H1 (cell line): ENCODE results near the gene LSG1. TPM values are rescaled to one million over a fixed set of nuclear protein-coding genes. Genes with fewer than 3 reads are reported as not detected.

Experiments used
- CTCF ChIA-PET: fragments of 300-600 bp; sonication (Branson Sonifier 250); formaldehyde crosslinking; loops from one replicate; lab custom pipeline; 2021; ENCODE audit not compliant: partially characterized antibody; lab: Charles Lee
- POLR2A ChIA-PET: fragments of 300-600 bp; sonication (Branson Sonifier 250); formaldehyde crosslinking; loops from one replicate; lab custom pipeline; 2021; ENCODE audit warnings: inconsistent platforms; ENCODE audit not compliant: partially characterized antibody; lab: Charles Lee
- DNase-seq, 2 experiments: peaks; one replicate each; pipeline versions ENCODE4 v3.0.0 to v3.0.0-alpha.2; 2010 to 2022; ENCODE audit warnings: low spot score in 2 of 2, low read depth in 1 of 2, mixed read lengths in 1 of 2
- FAIRE-seq: peaks from 2 replicates; lab custom pipeline; 2011; peaks lifted over from hg19 to GRCh38; lab: Jason Lieb, UNC
- H2AFZ ChIP-seq: 2 replicates; pipeline ENCODE4 v1.8.1; 2012; ENCODE audit warnings: low read length, inconsistent platforms
- H2AK5ac ChIP-seq: 2 replicates; pipeline ENCODE4 v1.6.1; 2013; ENCODE audit warnings: low read depth, low read length
- H2BK120ac ChIP-seq: replicated peaks from 2 replicates; pipeline ENCODE3; 2013; ENCODE audit warnings: low read depth, low read length, inconsistent platforms
- H2BK12ac ChIP-seq: 2 replicates; pipeline ENCODE4 v1.6.1; 2013; ENCODE audit warnings: low read depth, low read length
- H2BK15ac ChIP-seq: 2 replicates; pipeline ENCODE4 v1.6.1; 2013; ENCODE audit warnings: low read length
- H2BK20ac ChIP-seq: 2 replicates; pipeline ENCODE4 v1.6.1; 2013; ENCODE audit warnings: low read length
- H2BK5ac ChIP-seq: 2 replicates; pipeline ENCODE4 v1.6.1; 2013; ENCODE audit warnings: low read depth, low read length
- H3K14ac ChIP-seq: 2 replicates; pipeline ENCODE4 v1.6.1; 2013; ENCODE audit warnings: inconsistent platforms; ENCODE audit not compliant: insufficient read length
- H3K18ac ChIP-seq: 2 replicates; pipeline ENCODE4 v1.6.1; 2013; ENCODE audit warnings: low read length; ENCODE audit errors: extremely low read depth
- H3K23ac ChIP-seq: 2 replicates; pipeline ENCODE4 v1.6.1; 2013; ENCODE audit warnings: inconsistent platforms; ENCODE audit not compliant: insufficient read length
- H3K23me2 ChIP-seq: 2 replicates; pipeline ENCODE4 v1.6.1; 2013; ENCODE audit warnings: low read depth, low read length
- H3K27ac ChIP-seq: 2 replicates; pipeline ENCODE4 v1.6.1; 2011; ENCODE audit warnings: low read depth, low read length, inconsistent platforms
- H3K27me3 ChIP-seq, 4 experiments: replicated peaks in 1 of 4; 1 replicate in 1 of 4; 2 replicates in 3 of 4; pipeline versions ENCODE4 v1.6.1 to v1.8.1; 2011 to 2013; ENCODE audit warnings: low read length in 3 of 4, mild to moderate bottlenecking in 3 of 4, inconsistent platforms in 2 of 4, mixed read lengths in 2 of 4, moderate library complexity in 1 of 4; ENCODE audit not compliant: control insufficient read depth in 3 of 4, insufficient read depth in 3 of 4; ENCODE audit errors: extremely low read depth in 1 of 4
- H3K36me3 ChIP-seq, 4 experiments: 2 replicates each; pipeline versions ENCODE4 v1.6.1 to v1.8.1; 2011 to 2013; ENCODE audit warnings: mild to moderate bottlenecking in 4 of 4, low read length in 3 of 4, moderate library complexity in 2 of 4, control low read depth in 1 of 4, inconsistent platforms in 1 of 4; ENCODE audit not compliant: insufficient read depth in 4 of 4, control insufficient read depth in 2 of 4
- H3K4ac ChIP-seq: replicated peaks from 2 replicates; pipeline ENCODE3; 2013; ENCODE audit warnings: low read length, low read depth, mixed read lengths, inconsistent platforms; ENCODE audit not compliant: insufficient read length
- H3K4me1 ChIP-seq, 4 experiments: replicated peaks in 1 of 4; 1 replicate in 1 of 4; 2 replicates in 3 of 4; pipeline versions ENCODE4 v1.6.1 to v1.8.1; 2011 to 2013; ENCODE audit warnings: low read length in 3 of 4, inconsistent platforms in 2 of 4, mixed read lengths in 1 of 4; ENCODE audit not compliant: insufficient read depth in 4 of 4, control insufficient read depth in 3 of 4
- H3K4me2 ChIP-seq, 2 experiments: 2 replicates each; pipeline versions ENCODE4 v1.6.1 to v1.8.1; 2011 to 2013; ENCODE audit warnings: low read depth in 2 of 2, low read length in 2 of 2, control low read depth in 1 of 2, inconsistent platforms in 1 of 2, mild to moderate bottlenecking in 1 of 2; ENCODE audit not compliant: insufficient read depth in 1 of 2
- H3K4me3 ChIP-seq, 4 experiments: fragments of 200-600, 300-600 bp in 1 of 4; sonication (generic), shearing (Covaris generic), sonication (Bioruptor Twin) in 1 of 4; 2 replicates each; pipeline versions ENCODE4 v1.5.1 to v1.8.1; 2011 to 2016; ENCODE audit warnings: low read length in 4 of 4, low read depth in 3 of 4, control low read depth in 2 of 4, inconsistent platforms in 2 of 4, mild to moderate bottlenecking in 2 of 4, mixed read lengths in 1 of 4, moderate library complexity in 1 of 4; ENCODE audit not compliant: insufficient read depth in 2 of 4; ENCODE audit errors: extremely low read depth in 1 of 4
- H3K56ac ChIP-seq: replicated peaks from 2 replicates; pipeline ENCODE3; 2013; ENCODE audit warnings: low read depth, mild to moderate bottlenecking, mixed read lengths, low read length, inconsistent platforms; ENCODE audit not compliant: insufficient read length
- H3K79me1 ChIP-seq: 2 replicates; pipeline ENCODE4 v1.6.1; 2013; ENCODE audit warnings: low read depth, low read length, control low read depth
- H3K79me2 ChIP-seq, 2 experiments: 2 replicates each; pipeline versions ENCODE4 v1.6.1 to v1.8.1; 2012 to 2013; ENCODE audit warnings: low read length in 2 of 2, mild to moderate bottlenecking in 2 of 2, inconsistent platforms in 1 of 2; ENCODE audit not compliant: insufficient read depth in 2 of 2, control insufficient read depth in 1 of 2
- H3K9ac ChIP-seq, 4 experiments: replicated peaks in 1 of 4; 1 replicate in 1 of 4; 2 replicates in 3 of 4; pipeline versions ENCODE4 v1.6.1 to v1.8.1; 2011 to 2013; ENCODE audit warnings: low read depth in 3 of 4, low read length in 3 of 4, control low read depth in 2 of 4, mild to moderate bottlenecking in 2 of 4, moderate library complexity in 2 of 4, inconsistent platforms in 1 of 4; ENCODE audit errors: extremely low read depth in 1 of 4
- H3K9me3 ChIP-seq, 2 experiments: 2 replicates each; pipeline versions ENCODE4 v1.6.1 to v1.8.1; 2012 to 2013; ENCODE audit warnings: mild to moderate bottlenecking in 2 of 2, moderate library complexity in 2 of 2, control low read depth in 1 of 2, inconsistent platforms in 1 of 2, low read depth in 1 of 2, low read length in 1 of 2, mixed read lengths in 1 of 2; ENCODE audit not compliant: insufficient read depth in 2 of 2
- H4K20me1 ChIP-seq, 2 experiments: replicated peaks in 1 of 2; 2 replicates each; pipeline versions ENCODE3 to v1.8.1; 2011 to 2013; ENCODE audit warnings: inconsistent platforms in 2 of 2, low read length in 2 of 2, mild to moderate bottlenecking in 1 of 2; ENCODE audit not compliant: insufficient read depth in 2 of 2, control insufficient read depth in 1 of 2
- H4K5ac ChIP-seq: 2 replicates; pipeline ENCODE4 v1.6.1; 2013; ENCODE audit warnings: low read length, low read depth, mixed read lengths, inconsistent platforms; ENCODE audit not compliant: insufficient read length
- H4K8ac ChIP-seq: 2 replicates; pipeline ENCODE4 v1.8.0; 2013; ENCODE audit warnings: mild to moderate bottlenecking, moderate library complexity, low read length, inconsistent platforms; ENCODE audit not compliant: insufficient read depth; ENCODE audit errors: extremely low read depth
- H4K91ac ChIP-seq: replicated peaks from 2 replicates; pipeline ENCODE3; 2013; ENCODE audit warnings: low read length, mixed read lengths, inconsistent platforms; ENCODE audit not compliant: insufficient read length
- ATF3 ChIP-seq: IDR thresholded peaks from 2 replicates; pipeline ENCODE4 v1.6.1; 2011; ENCODE audit warnings: low read depth, mild to moderate bottlenecking, low read length; ENCODE audit not compliant: insufficient read depth
- CEBPB ChIP-seq: IDR thresholded peaks from 2 replicates; pipeline ENCODE4 v1.6.1; 2012; ENCODE audit warnings: low read depth, low read length
- CTBP2 ChIP-seq: IDR thresholded peaks from 2 replicates; pipeline ENCODE4 v1.7.0; 2011; ENCODE audit warnings: borderline replicate concordance, mild to moderate bottlenecking, moderate library complexity, mixed read lengths, low read length; ENCODE audit not compliant: insufficient read depth, insufficient read length
- EP300 ChIP-seq, 2 experiments: IDR thresholded peaks; 1 replicate in 1 of 2; 2 replicates in 1 of 2; pipeline ENCODE4 v1.6.1; 2011 to 2012; ENCODE audit warnings: low read depth in 2 of 2, low read length in 2 of 2, mild to moderate bottlenecking in 2 of 2, borderline replicate concordance in 1 of 2, inconsistent platforms in 1 of 2, moderate library complexity in 1 of 2
- EZH2 ChIP-seq: fragments of 200-600 bp; sonication (generic); IDR thresholded peaks from 2 replicates; pipeline ENCODE4 v1.7.1; 2012; ENCODE audit warnings: low read depth, mild to moderate bottlenecking, moderate library complexity, low read length, inconsistent platforms; ENCODE audit not compliant: severe bottlenecking
- JUN ChIP-seq: IDR thresholded peaks from 2 replicates; pipeline ENCODE4 v1.6.1; 2011; ENCODE audit warnings: low read depth, mild to moderate bottlenecking, improper control_type of control experiment, low read length
- KDM4A ChIP-seq: IDR thresholded peaks from one replicate; pipeline ENCODE4 v1.7.1; 2012; ENCODE audit warnings: low read depth, mild to moderate bottlenecking, moderate library complexity, low read length, inconsistent platforms; ENCODE audit not compliant: severe bottlenecking
- NRF1 ChIP-seq: IDR thresholded peaks from 2 replicates; pipeline ENCODE4 v1.6.1; 2011; ENCODE audit warnings: mild to moderate bottlenecking, low read depth, low read length, improper control_type of control experiment
- SIRT6 ChIP-seq: IDR thresholded peaks from one replicate; pipeline ENCODE4 v1.7.1; 2012; ENCODE audit warnings: low read length, inconsistent platforms
- SP2 ChIP-seq: IDR thresholded peaks from 2 replicates; pipeline ENCODE4 v1.6.1; 2012; ENCODE audit warnings: mild to moderate bottlenecking, low read length, inconsistent platforms
- TBP ChIP-seq: IDR thresholded peaks from 2 replicates; pipeline ENCODE4 v1.6.1; 2011; ENCODE audit warnings: low read depth, low read length, improper control_type of control experiment
- YY1 ChIP-seq: IDR thresholded peaks from 2 replicates; pipeline ENCODE4 v1.6.1; 2011; ENCODE audit warnings: low read depth, mild to moderate bottlenecking, low read length
- ZNF274 ChIP-seq: IDR thresholded peaks from 2 replicates; pipeline ENCODE4 v1.7.0; 2012; ENCODE audit warnings: low read length, borderline replicate concordance; ENCODE audit errors: extremely low read depth
- WGBS, 2 experiments: shearing (Covaris generic) in 1 of 2; methylation state at CpG; one replicate each; pipeline versions ENCODE4 v1.1.6 to v1.1.7; 2013 to 2015; ENCODE audit warnings: low lambda C conversion rate in 2 of 2, mixed read lengths in 2 of 2, inconsistent platforms in 1 of 2, low coverage in 1 of 2, missing lambda C conversion rate in 1 of 2; ENCODE audit not compliant: insufficient replicate concordance in 2 of 2, insufficient coverage in 1 of 2, insufficient read length in 1 of 2; ENCODE audit errors: extremely low coverage in 1 of 2, missing lambda C conversion rate in 1 of 2; 5-methylcytosine and 5-hydroxymethylcytosine counted together
- polyA plus RNA-seq, 7 experiments: library from polyadenylated mRNA; depleted of rRNA in 3 of 7; stranded (reverse) in 5 of 7; unstranded in 2 of 7; fragments of >200 nt in 5 of 7; fragments of 200-250 nt in 2 of 7; gene quantifications; 1 replicate in 5 of 7; 2 replicates in 1 of 7; 4 replicates in 1 of 7; pipeline versions ENCODE4 v1.2.1 to v1.2.3, GENCODE V29; 2011 to 2013; ENCODE audit warnings: missing spikeins in 2 of 7, mixed read lengths in 2 of 7
- total RNA-seq: library from RNA; stranded (reverse); fragmentation: NEBNext Ultra II Directional; extraction: Animal tissue kit (Norgen Biotek cat#: 25700); gene quantifications from 2 replicates; pipeline ENCODE4 v1.2.1, GENCODE V29; 2021

Gene LSG1
- total and polyA plus RNA-seq, 2 of the 8 experiments (the other 6 are each of a cell fraction or from before 2014, with no cell fraction given): 23.7 to 47.6 TPM

- no peak for FAIRE-seq
- no peak overlapping the region for H4K5ac ChIP-seq
- no peak overlapping the region; the same call in 1 of the 2 replicates for H3K18ac ChIP-seq
- ChIA-PET POLR2A (interaction anchor here (1.6 kb wide), 1 partner anchor 20 kb away, joined by 5 read pairs; no protein-coding TSS in a partner anchor), CTCF (interaction anchor here (0.6 to 2.0 kb wide), 4 partner anchors 12 to 399 kb away, joined by 3 to 4 read pairs (median 3); no protein-coding TSS in a partner anchor)
- H3K9ac ChIP-seq: no peak overlapping the region; a peak in 2 of 7 replicates
- no peaks in the 10 kb centered on the region for H3K36me3 ChIP-seq
- H3K4me2 ChIP-seq: peak overlapping the region in 1 of 2 experiments; percentile 17; a peak in 2 of 4 replicates
- peak overlapping the region; percentile 80; the same call in 1 of the 2 replicates for H2BK5ac ChIP-seq
- no peaks in the 10 kb centered on the region for H3K79me2 ChIP-seq
- no peak overlapping the region for H4K8ac ChIP-seq
- H4K20me1 ChIP-seq: no peaks in the 10 kb centered on the region
- H3K4me3 ChIP-seq: no peak overlapping the region
- no peak overlapping the region for H3K4ac ChIP-seq
- H3K56ac ChIP-seq: no peak overlapping the region
- peak overlapping the region; percentile 43; the same call in 1 of the 2 replicates for H2AFZ ChIP-seq
- H2BK20ac ChIP-seq: 0 out of 2 replicates have a peak overlapping the region, but pooled peaks have one; percentile 55
- peak overlapping the region; percentile 5; the same call in 1 of the 2 replicates for H2BK15ac ChIP-seq
- H2AK5ac ChIP-seq: no peak overlapping the region
- H4K91ac ChIP-seq: no peak overlapping the region
- 88% methylated on average over 7 of the region's 7 CpGs; no CpG with 5 or more reads in 1 of the 2 experiments for WGBS, 2 experiments
- H2BK12ac ChIP-seq: no peak overlapping the region
- peaks cover 5 to 10% (median 7%) of the 10 kb centered on the region in 4 experiments for H3K4me1 ChIP-seq
- H3K79me1 ChIP-seq: no peaks in the 10 kb centered on the region
- no peak overlapping the region for H2BK120ac ChIP-seq
- H3K27me3 ChIP-seq: no peaks in the 10 kb centered on the region
- no peak overlapping the region for H3K23ac ChIP-seq
- H3K9me3 ChIP-seq: no peaks in the 10 kb centered on the region
- H3K27ac ChIP-seq: no peak overlapping the region
- peaks cover 5% of the 10 kb centered on the region; the same call in 1 of the 2 replicates for H3K23me2 ChIP-seq
- no peak for DNase-seq
- no peak overlapping the region for H3K14ac ChIP-seq
- TF ChIP-seq CEBPB (no peak), SIRT6 (no peak), JUN (no peak), ATF3 (no peak), TBP (no peak), SP2 (no peak), YY1 (no peak), NRF1 (no peak), ZNF274 (no peak), EP300 (IDR thresholded peaks at IDR 0.05; ENCODE audit: borderline replicate concordance in 1 of 2, low read depth in 2 of 2, low read length in 2 of 2) (no peak), EZH2 (no peak), KDM4A (no peak), CTBP2 (no peak)
These were observed 35.2 kb upstream of the LSG1 start for GRCh38 chr3:194707147-194707540.
